SH-SY5Y (cell line): ENCODE data around the gene NR4A3.

ENCODE experiments used
- GATA2 ChIP-seq: IDR thresholded peaks from 2 replicates; pipeline ENCODE4 v1.6.1; 2011; ENCODE audit warnings: mild to moderate bottlenecking, low read depth, low read length
- GATA3 ChIP-seq: IDR thresholded peaks from 2 replicates; pipeline ENCODE4 v1.6.1; 2011; ENCODE audit warnings: low read depth, mild to moderate bottlenecking, low read length, moderate library complexity

DNA sequence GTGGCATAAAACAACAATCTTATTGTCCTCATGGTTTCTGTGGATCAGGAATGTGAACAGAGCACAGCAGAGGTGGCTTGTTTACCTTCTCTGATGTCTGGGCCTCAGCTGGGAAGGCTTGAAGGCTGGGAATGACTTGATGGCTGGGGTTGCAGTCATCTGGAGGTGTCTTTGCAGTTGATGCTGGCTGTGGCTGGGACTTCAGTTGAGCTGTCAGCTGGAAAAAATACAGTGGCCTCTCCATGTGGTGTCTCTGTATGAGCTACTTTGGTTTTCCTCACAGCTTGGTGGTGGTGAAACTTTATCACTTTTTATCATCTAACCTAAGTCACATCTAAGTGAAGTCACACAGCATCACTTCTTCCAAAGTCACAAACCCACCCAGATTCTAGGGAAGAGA lies 60.1 kb downstream of the NR4A3 start:
- TF ChIP-seq GATA2: no peak
- TF ChIP-seq GATA3: no peak
